Measurements from ENCODE around the gene OR3A2.
"Not testable (repeated sequence)": the region's sequence is repeated elsewhere in the genome, so short reads cannot be mapped to it uniquely, and the experiment has no call there.

The OR3A2 gene

GRCh38 chr17:3282901-3283300 is 103.2 kb downstream of the OR3A2 start:
- DNase-seq, result no peak

GRCh38 chr17:3276126-3276525 is 110.0 kb downstream of the OR3A2 start:
- DNase-seq, result no peak

GRCh38 chr17:3271072-3271848 is 114.8 kb downstream of the OR3A2 start:
- DNase-seq, result no peak

GRCh38 chr17:3260600-3260999 is 125.5 kb downstream of the OR3A2 start:
- no peak for DNase-seq

- no peak for DNase-seq
Observed at GRCh38 chr17:3260163-3260562, 125.9 kb downstream of the OR3A2 start.

GRCh38 chr17:3256575-3256974 is 129.5 kb downstream of the OR3A2 start:
- DNase-seq, result no peak

- DNase-seq, result not testable (repeated sequence)
Observed at GRCh38 chr17:3249013-3249412, 137.1 kb downstream of the OR3A2 start.

- not testable (repeated sequence) for DNase-seq
Observed at GRCh38 chr17:3244841-3245240, 141.3 kb downstream of the OR3A2 start.

GRCh38 chr17:3241044-3241443 is 145.1 kb downstream of the OR3A2 start:
- not testable (repeated sequence) for DNase-seq

GRCh38 chr17:3238685-3239084 is 147.4 kb downstream of the OR3A2 start:
- DNase-seq, result not testable (repeated sequence)

GRCh38 chr17:3232300-3232699 is 153.8 kb downstream of the OR3A2 start:
- DNase-seq, result not testable (repeated sequence)
